Inferior parietal cortex (tissue), 1 donor: Measurements from ENCODE around the gene POGK.
"Not testable (repeated sequence)": the region's sequence is repeated elsewhere in the genome, so short reads cannot be mapped to it uniquely, and the experiment has no call there.

Source experiments
- DNase-seq: peaks from one replicate; pipeline ENCODE4 v3.0.0-alpha.2; 2016; ENCODE audit errors: extremely low spot score

The POGK gene

DNA sequence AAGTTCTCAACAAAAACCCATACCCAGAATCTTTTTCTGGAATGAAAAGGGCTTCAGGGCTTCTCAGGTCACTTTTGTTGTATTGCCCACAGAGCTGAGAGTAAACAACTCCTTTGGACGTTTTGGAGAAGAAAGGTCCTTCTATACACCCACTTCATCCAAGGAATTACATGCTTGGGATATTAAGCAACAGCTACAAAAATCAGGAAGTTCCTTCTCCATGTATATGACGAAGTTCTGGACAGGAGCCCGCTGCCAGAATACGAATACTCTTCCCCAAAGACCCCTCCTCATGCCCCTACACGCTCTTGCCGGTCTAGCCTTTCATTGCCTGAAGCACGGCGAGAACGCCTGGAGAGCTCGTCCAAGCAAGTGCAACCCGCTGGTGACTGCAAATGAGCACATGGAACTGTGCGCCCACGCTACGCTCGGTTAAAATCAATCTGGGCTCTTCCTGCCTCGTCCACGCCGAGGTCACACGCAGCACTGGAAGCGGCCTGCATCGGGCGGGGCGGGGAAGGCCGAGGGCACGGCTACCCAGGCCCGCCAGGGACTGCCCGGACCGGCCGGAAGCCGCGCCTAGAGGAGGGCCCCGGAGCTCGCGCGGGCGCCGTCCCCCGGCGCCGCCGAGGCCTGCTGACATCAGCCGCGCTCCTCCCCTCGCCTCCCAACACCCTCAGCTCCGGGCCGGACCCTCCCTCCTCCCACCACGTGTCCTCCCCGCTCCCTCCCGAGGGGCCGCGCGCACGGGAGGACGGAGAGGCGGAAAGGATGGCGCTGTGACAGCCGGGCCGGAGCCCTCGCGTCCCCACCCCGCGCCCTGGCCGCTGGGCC, at the start of gene POGK:
Gene POGK, plus strand, starts transcription at position 710 of the 834 bp plus-strand sequence. CDS start 1,482 bp downstream, outside the sequence.
- DNase-seq: peak; percentile 91

DNA sequence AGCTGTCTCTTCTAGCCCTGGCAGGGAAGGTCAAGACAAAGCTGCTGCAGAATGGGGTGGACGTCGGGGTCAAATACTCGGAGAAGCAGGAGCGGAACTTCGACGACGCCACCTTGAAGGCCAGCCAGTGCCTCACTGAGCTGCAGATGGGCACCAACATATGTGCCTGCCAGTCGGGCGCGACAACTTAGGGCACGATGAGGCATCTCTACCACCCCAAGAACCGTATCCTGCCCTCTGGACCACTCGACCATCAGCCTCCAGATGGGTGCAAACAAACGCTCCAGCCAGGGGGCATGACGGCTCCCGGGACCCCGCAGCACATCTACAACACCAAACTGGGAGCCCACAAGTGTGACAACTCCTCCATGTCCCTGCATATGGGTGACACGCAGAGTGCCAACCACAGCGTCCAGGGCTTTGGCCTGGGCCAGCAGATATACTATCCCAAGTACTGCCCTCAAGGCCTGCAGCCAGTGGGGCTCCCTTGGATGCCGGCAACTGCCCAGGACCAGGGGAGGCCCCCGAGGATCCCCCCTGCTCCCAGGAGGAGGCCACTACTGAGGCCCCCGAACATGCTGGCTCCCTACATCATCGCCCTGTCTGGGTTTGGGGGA, 42.5 kb upstream of the POGK start:
- DNase-seq: no peak

DNA sequence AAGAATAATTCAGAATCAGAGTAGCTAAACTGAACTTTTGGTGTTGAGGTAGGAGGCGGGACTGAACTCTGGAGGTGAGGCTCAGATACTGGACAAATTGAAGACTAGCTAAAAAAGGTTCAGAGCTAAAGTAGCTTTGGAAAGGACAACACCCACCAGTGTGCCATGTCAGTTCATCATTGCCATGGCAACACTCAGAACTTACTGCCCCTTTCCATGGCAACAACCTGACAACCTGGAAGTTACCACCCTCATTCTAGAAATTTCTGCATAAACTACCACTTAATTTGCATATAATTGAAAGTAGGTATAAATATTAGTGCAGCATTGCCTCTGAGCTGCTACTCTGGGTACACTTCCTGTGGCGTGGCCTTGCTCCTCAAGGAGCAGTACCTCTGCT, 30.3 kb upstream of the POGK start:
- DNase-seq: no peak

DNA sequence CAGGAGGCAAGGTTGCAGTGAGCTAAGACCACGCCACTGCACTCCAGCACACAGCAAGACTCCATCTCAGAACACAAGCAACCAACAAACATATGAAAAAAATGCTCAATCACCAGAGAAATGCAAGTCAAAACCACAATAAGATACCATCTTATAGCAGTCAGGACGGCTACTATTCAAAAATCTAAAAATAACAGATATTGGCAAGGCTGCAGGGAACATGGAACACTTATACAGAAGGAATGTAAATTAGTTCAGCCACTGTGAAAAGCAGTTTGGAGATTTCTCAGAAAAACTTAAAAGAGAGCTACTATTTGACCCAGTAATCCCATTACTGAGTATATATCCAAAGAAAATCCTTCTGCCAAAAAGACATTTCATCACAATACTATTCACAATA, 27.6 kb upstream of the POGK start:
- DNase-seq: no peak

DNA sequence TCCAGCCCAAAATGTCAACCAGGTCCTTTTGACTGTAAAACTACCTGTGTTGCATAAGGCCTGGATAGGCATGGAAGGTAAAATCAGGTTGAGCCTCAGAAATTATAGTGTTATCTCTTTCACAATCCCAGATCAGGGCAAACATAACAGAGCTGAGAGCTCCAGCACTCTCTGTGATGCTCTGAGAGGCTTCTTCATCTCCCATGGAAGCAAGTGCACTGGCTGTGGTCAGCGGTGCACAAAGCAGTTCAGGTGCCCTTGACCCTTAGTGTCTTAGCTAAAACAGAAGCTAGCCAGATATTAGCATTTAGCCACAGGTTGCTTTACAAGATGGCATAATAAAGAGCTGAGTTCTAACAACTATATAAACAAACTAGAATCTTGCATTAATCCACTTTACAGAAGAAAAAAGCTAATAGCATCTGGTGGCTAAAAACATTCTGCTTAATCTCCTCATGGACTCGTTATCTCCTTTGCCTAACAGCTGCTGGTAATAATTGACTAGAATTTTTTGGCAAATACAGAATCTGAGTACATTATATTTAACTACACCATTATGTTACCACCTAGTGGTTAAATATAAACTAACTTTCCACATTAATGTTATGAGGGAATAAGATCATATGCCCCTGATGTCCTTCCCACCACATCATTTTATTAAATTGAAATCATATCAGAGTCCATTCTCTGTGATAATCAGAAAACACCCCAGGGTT, 25.6 kb upstream of the POGK start:
- DNase-seq: no peak

GRCh38 chr1:166814611-166815010, 24.7 kb upstream of the POGK start:
- DNase-seq: no peak

- no peak for DNase-seq
Measured at GRCh38 chr1:166819974-166820373, 19.3 kb upstream of the POGK start.

- DNase-seq: no peak
Measured at GRCh38 chr1:166822385-166822784, 16.9 kb upstream of the POGK start.

- DNase-seq: no peak
Measured at GRCh38 chr1:166827426-166827825, 11.8 kb upstream of the POGK start.

GRCh38 chr1:166829762-166830161, 9.5 kb upstream of the POGK start:
- DNase-seq: not testable (repeated sequence)

GRCh38 chr1:166836733-166837132, 2.5 kb upstream of the POGK start:
- no peak for DNase-seq

DNA sequence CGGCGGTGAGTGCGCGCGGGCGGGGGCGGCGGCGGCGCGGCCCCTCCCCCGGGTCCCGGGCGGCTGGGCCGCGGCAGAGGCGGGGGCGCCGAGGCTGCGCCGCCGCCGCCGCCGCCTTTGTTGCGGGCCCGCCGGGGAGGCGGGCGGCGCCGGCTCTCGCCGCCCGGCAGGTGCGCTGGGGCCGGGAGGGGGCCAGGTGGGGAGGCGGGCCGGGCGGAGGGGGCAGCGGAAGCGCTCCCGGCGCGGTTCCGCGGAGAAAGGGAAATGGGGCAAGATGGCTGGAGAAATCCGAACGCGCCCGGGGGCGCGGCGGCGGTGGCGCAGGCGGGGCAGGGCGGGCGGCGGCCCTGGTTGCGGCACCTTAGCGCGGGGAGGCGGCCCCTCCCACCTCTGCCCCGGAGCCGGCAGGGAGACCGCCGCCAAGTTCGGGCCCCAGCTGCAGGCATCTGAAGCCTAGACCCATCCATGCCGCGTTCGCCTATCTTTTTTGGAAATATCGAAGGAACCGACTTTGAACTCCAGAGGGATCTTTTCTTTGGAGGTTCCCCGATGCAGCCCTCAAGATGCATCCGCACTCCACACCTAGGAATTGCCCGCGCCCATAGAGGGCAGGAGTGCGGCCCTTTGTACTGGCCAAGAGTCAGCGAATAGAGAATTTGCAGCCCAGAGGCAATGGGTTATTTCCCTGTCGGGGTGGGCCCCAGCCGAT, 479 bp downstream of the POGK start:
- DNase-seq: peak; percentile 31

- DNase-seq: peak; percentile 44
Measured at GRCh38 chr1:166840309-166841274, 1.3 kb downstream of the POGK start.

DNA sequence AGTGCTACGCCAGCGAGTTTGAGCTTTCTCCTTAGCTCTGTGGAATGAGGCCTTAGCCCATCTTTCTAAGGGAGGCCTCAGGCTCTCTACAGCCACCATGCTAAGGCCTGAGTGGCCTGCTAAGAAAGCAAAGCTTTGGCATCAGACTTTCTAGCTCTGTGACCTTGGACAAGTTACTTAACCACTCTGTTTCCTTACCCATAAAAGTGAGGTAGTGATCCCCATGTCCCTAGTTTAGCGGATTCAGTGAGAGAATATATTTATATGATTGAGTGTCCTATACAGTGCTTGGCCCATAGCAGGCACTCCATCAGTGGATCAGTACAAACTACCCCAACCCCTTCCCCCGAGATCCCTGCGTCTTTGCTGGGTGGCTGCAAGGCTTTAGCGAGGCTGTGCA, 4.0 kb downstream of the POGK start:
- DNase-seq: no peak

DNA sequence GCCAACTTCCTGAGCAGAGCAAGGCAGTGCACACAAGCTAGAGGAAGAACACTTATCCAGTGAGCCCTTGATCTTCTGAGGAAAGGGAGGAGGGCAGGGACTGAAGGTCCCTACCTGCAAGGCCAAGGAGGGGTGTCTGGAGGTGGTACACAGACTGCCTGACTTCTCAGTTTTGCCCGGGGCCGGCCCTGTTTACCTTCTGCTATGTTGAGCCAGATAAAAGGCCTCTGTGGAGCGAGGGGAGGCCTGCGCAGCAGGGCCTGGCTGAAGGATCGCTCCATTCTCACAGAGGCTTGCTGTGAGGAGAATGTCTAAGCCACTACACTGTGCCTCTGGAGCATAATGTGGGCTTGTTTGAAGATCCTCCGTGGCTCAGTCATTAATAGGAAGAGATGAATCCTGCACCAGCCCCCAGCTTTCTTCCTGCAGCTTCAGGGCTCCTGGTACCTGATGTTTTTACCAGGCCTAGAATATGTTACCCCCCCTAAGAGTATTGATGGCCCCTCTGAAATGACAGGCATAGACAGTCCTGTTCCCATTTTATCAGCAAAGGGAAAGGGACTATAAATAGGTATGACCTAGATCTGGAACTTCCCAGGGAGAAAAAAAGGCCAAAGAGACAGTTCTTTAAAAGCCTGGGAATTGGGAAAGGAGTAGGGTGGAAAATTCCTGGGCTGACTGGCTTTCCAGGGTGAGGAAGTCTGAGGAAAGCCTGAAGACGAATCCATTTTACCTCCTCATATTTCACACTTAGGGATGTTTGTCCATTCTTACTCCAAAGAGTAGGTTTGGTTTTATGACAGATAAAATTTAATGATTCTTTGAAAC, 4.7 kb downstream of the POGK start:
- peak; percentile 36 for DNase-seq

GRCh38 chr1:166844791-166845190, 5.5 kb downstream of the POGK start:
- DNase-seq: no peak

DNA sequence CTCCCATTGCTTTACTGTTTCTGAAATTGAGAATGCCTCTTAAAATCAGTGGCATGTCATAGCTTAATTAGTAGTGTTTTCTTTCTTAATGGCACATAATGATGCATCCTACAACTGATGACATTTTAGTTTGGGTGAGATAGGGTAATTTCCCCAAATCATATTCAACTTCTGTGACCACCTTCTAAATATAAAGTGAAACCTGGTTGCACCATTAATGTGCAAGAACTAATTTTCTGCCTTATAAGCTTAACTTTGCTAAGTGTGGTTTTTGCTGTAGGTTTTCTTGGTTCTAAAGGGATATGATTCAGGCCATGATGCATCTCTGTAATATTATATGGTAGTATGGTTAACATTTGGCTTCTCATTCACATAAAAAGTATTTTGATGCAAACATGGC, 8.9 kb downstream of the POGK start:
- DNase-seq: no peak

DNA sequence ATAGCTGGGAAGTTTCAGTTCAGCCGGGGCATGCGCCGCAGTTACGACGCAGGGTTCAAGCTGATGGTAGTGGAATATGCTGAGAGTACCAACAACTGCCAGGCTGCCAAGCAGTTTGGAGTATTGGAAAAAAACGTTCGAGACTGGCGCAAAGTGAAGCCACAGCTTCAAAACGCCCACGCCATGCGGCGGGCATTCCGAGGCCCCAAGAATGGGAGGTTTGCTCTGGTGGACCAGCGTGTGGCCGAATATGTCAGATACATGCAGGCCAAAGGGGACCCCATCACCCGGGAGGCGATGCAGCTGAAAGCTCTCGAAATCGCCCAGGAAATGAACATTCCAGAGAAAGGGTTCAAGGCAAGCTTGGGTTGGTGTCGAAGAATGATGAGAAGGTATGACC, 9.9 kb downstream of the POGK start:
- no peak for DNase-seq

DNA sequence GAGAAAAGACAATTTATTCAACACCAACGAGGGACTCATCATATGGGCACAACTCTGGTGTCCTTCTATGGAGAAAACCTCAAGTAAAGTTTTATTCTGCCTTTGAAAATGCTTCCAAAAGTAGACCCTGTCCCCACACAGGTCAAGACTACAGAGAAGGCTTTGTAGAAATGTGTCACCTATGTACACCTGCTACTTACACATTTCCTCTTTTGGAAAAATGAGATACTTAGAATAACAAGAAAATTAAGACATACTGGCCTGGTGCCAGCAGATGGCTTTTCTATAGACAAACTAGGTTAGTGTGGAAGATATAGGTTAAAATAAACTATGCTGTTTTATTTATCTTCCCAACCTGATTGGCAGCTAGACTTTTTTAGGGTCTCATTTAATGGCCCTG, 13.6 kb downstream of the POGK start:
- no peak for DNase-seq

DNA sequence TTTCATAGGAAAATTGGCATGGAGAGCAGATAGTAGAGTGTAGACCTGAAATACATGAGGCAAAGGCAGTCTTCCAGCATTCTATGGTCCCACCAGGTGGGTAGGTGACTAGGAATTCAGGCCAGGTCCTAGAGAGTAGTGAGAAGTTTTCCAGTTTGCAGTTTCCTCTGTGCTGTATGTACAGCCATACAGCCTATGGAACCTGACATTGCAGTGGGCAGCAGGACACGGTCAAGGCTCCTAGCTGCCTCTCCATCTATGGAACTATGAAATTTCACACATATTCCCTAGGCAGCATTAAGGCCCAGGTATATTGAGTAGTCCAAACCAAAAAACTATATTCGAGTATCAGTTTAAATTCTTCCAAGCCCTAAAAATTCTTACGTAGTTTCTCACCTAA, 16.3 kb downstream of the POGK start:
- no peak for DNase-seq
